WTC11 (cell line): ENCODE data around the gene SHTN1. TPM values are rescaled to one million over a fixed set of nuclear protein-coding genes. Genes with fewer than 3 reads are reported as not detected.
A peak's percentile ranks its signal among the peaks of the same experiment; 100 is the strongest.

ENCODE experiments used
- AFF4 ChIP-seq: sonication (generic); formaldehyde crosslinking; IDR thresholded peaks from 2 replicates; pipeline ENCODE4 v1.8.1; 2023; ENCODE audit warnings: mild to moderate bottlenecking, missing genetic modification reagents, borderline replicate concordance
- CREM ChIP-seq: sonication (generic); formaldehyde crosslinking; IDR thresholded peaks from 2 replicates; pipeline ENCODE4 v1.8.1; 2022; ENCODE audit warnings: mild to moderate bottlenecking, missing genetic modification reagents, moderate library complexity
- CTCF ChIP-seq: fragments of 200-600 bp; IDR thresholded peaks from 2 replicates; pipeline ENCODE4 v1.8.0; 2022; ENCODE audit warnings: antibody characterized with exemption
- GRHL2 ChIP-seq: fragments of 250-450 bp; sonication (Bioruptor Pico); IDR thresholded peaks from 2 replicates; pipeline ENCODE4 v1.8.0; 2022; ENCODE audit warnings: mild to moderate bottlenecking, moderate library complexity; ENCODE audit not compliant: insufficient replicate concordance, severe bottlenecking
- IRF2 ChIP-seq: sonication (generic); formaldehyde crosslinking; IDR thresholded peaks from 2 replicates; pipeline ENCODE4 v1.8.0; 2022; ENCODE audit warnings: low read depth, missing genetic modification reagents, borderline replicate concordance
- MLX ChIP-seq: sonication (generic); formaldehyde crosslinking; IDR thresholded peaks from 2 replicates; pipeline ENCODE4 v1.8.1; 2023; ENCODE audit warnings: mild to moderate bottlenecking, missing genetic modification reagents, moderate library complexity
- MYBL2 ChIP-seq: sonication (generic); formaldehyde crosslinking; IDR thresholded peaks from 2 replicates; pipeline ENCODE4 v1.8.1; 2023; ENCODE audit warnings: mild to moderate bottlenecking, moderate library complexity, missing genetic modification reagents
- PREB ChIP-seq: sonication (generic); formaldehyde crosslinking; IDR thresholded peaks from 2 replicates; pipeline ENCODE4 v1.8.1; 2022; ENCODE audit warnings: mild to moderate bottlenecking, missing genetic modification reagents, moderate library complexity, borderline replicate concordance
- TP53 ChIP-seq: sonication (generic); formaldehyde crosslinking; IDR thresholded peaks from 2 replicates; pipeline ENCODE4 v1.8.1; 2023; ENCODE audit warnings: mild to moderate bottlenecking, missing genetic modification reagents
- USF2 ChIP-seq: sonication (generic); formaldehyde crosslinking; IDR thresholded peaks from 2 replicates; pipeline ENCODE4 v1.8.1; 2023; ENCODE audit warnings: mild to moderate bottlenecking, missing genetic modification reagents, moderate library complexity
- ZNF423 ChIP-seq: fragments of 250-450 bp; sonication (Bioruptor Pico); IDR thresholded peaks from 2 replicates; pipeline ENCODE4 v2.1.2; 2022; ENCODE audit warnings: mild to moderate bottlenecking, moderate library complexity
- total RNA-seq: library from RNA; stranded (reverse); gene quantifications from 3 replicates; pipeline ENCODE4 v1.2.3, GENCODE V29; 2021
- TF ChIP-seq, protein P1 (sequence below): fragments of 250-450 bp; sonication (Bioruptor Pico); IDR thresholded peaks from 2 replicates; pipeline ENCODE4 v1.9.0; 2021; ENCODE audit warnings: mild to moderate bottlenecking
- TF ChIP-seq, protein P2 (sequence below): sonication (generic); formaldehyde crosslinking; conservative IDR thresholded peaks from 2 replicates; pipeline ENCODE4 v1.8.1; 2022; ENCODE audit warnings: mild to moderate bottlenecking, missing genetic modification reagents
- TF ChIP-seq, protein P3 (sequence below): sonication (generic); formaldehyde crosslinking; IDR thresholded peaks from 2 replicates; pipeline ENCODE4 v1.8.0; 2022; ENCODE audit warnings: mild to moderate bottlenecking, missing genetic modification reagents
- TF ChIP-seq, protein P4 (sequence below): fragments of 250-450 bp; sonication (Bioruptor Pico); IDR thresholded peaks from 2 replicates; pipeline ENCODE4 v2.1.2; 2022; ENCODE audit warnings: mild to moderate bottlenecking, moderate library complexity
- TF ChIP-seq, protein P5 (sequence below): sonication (generic); formaldehyde crosslinking; IDR thresholded peaks from 2 replicates; pipeline ENCODE4 v1.8.0; 2023; ENCODE audit warnings: missing genetic modification reagents, mild to moderate bottlenecking, borderline replicate concordance

The SHTN1 gene
- total RNA-seq, 1 experiment from 2014 or later: 11.0 TPM

GRCh38 chr10:117005527-117006055 is 604 bp upstream of the SHTN1 start (continued):
- TF ChIP-seq, protein P1, sequence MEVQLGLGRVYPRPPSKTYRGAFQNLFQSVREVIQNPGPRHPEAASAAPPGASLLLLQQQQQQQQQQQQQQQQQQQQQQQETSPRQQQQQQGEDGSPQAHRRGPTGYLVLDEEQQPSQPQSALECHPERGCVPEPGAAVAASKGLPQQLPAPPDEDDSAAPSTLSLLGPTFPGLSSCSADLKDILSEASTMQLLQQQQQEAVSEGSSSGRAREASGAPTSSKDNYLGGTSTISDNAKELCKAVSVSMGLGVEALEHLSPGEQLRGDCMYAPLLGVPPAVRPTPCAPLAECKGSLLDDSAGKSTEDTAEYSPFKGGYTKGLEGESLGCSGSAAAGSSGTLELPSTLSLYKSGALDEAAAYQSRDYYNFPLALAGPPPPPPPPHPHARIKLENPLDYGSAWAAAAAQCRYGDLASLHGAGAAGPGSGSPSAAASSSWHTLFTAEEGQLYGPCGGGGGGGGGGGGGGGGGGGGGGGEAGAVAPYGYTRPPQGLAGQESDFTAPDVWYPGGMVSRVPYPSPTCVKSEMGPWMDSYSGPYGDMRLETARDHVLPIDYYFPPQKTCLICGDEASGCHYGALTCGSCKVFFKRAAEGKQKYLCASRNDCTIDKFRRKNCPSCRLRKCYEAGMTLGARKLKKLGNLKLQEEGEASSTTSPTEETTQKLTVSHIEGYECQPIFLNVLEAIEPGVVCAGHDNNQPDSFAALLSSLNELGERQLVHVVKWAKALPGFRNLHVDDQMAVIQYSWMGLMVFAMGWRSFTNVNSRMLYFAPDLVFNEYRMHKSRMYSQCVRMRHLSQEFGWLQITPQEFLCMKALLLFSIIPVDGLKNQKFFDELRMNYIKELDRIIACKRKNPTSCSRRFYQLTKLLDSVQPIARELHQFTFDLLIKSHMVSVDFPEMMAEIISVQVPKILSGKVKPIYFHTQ: no peak
- no peak for TF ChIP-seq IRF2 (CRISPR knock-in tag)
- TF ChIP-seq USF2 (CRISPR knock-in tag): no peak
- TF ChIP-seq TP53 (CRISPR knock-in tag): no peak
- TF ChIP-seq ZNF423 (CRISPR knock-in tag): no peak
- TF ChIP-seq, protein P2, sequence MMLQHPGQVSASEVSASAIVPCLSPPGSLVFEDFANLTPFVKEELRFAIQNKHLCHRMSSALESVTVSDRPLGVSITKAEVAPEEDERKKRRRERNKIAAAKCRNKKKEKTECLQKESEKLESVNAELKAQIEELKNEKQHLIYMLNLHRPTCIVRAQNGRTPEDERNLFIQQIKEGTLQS: no peak
- no peak for TF ChIP-seq GRHL2 (CRISPR knock-in tag)
- TF ChIP-seq CREM (CRISPR knock-in tag): no peak
- TF ChIP-seq PREB (CRISPR knock-in tag): no peak
- TF ChIP-seq, protein P3, sequence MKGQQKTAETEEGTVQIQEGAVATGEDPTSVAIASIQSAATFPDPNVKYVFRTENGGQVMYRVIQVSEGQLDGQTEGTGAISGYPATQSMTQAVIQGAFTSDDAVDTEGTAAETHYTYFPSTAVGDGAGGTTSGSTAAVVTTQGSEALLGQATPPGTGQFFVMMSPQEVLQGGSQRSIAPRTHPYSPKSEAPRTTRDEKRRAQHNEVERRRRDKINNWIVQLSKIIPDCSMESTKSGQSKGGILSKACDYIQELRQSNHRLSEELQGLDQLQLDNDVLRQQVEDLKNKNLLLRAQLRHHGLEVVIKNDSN: peak; percentile 35; the same call in 1 of the 2 replicates
- TF ChIP-seq, protein P4, sequence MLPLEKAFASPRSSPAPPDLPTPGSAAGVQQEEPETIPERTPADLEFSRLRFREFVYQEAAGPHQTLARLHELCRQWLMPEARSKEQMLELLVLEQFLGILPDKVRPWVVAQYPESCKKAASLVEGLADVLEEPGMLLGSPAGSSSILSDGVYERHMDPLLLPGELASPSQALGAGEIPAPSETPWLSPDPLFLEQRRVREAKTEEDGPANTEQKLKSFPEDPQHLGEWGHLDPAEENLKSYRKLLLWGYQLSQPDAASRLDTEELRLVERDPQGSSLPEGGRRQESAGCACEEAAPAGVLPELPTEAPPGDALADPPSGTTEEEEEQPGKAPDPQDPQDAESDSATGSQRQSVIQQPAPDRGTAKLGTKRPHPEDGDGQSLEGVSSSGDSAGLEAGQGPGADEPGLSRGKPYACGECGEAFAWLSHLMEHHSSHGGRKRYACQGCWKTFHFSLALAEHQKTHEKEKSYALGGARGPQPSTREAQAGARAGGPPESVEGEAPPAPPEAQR (CRISPR knock-in tag): no peak
- TF ChIP-seq, protein P5, sequence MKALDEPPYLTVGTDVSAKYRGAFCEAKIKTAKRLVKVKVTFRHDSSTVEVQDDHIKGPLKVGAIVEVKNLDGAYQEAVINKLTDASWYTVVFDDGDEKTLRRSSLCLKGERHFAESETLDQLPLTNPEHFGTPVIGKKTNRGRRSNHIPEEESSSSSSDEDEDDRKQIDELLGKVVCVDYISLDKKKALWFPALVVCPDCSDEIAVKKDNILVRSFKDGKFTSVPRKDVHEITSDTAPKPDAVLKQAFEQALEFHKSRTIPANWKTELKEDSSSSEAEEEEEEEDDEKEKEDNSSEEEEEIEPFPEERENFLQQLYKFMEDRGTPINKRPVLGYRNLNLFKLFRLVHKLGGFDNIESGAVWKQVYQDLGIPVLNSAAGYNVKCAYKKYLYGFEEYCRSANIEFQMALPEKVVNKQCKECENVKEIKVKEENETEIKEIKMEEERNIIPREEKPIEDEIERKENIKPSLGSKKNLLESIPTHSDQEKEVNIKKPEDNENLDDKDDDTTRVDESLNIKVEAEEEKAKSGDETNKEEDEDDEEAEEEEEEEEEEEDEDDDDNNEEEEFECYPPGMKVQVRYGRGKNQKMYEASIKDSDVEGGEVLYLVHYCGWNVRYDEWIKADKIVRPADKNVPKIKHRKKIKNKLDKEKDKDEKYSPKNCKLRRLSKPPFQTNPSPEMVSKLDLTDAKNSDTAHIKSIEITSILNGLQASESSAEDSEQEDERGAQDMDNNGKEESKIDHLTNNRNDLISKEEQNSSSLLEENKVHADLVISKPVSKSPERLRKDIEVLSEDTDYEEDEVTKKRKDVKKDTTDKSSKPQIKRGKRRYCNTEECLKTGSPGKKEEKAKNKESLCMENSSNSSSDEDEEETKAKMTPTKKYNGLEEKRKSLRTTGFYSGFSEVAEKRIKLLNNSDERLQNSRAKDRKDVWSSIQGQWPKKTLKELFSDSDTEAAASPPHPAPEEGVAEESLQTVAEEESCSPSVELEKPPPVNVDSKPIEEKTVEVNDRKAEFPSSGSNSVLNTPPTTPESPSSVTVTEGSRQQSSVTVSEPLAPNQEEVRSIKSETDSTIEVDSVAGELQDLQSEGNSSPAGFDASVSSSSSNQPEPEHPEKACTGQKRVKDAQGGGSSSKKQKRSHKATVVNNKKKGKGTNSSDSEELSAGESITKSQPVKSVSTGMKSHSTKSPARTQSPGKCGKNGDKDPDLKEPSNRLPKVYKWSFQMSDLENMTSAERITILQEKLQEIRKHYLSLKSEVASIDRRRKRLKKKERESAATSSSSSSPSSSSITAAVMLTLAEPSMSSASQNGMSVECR (CRISPR knock-in tag): 0 out of 2 replicates have a peak, but pooled peaks have one; percentile 48
- TF ChIP-seq CTCF: no peak
- no peak for TF ChIP-seq AFF4 (CRISPR knock-in tag)
- no peak for TF ChIP-seq MYBL2
- no peak for TF ChIP-seq MLX (CRISPR knock-in tag)
- TF ChIP-seq, all 79 proteins: peak for 4
